ENCODE data around the gene PLD5.

GRCh38 chr1:242146652-242147051 is 377.8 kb downstream of the PLD5 start:
- TF ChIP-seq POLR2A (IDR thresholded peaks at IDR 0.05; ENCODE audit: low read depth, low read length) (no peak), POLR2AphosphoS5 (IDR thresholded peaks at IDR 0.05; ENCODE audit: low read depth, low read length) (no peak), TAF1 (IDR thresholded peaks at IDR 0.05; ENCODE audit: low read depth, low read length) (no peak)

All from GM12891 (cell line).